Measurements from ENCODE around the gene KCNIP3.

Gene KCNIP3

GRCh38 chr2:95380731-95381130 lies 83.6 kb downstream of the KCNIP3 start:
- no peak overlapping the region for H3K4me3 ChIP-seq (ENCODE audit: low read depth, low read length)
- H3K4me1 ChIP-seq (ENCODE audit: control insufficient read depth, insufficient read depth, low read length), result no peaks in the 10 kb centered on the region
- H3K9me3 ChIP-seq (ENCODE audit: control insufficient read depth, insufficient read depth, low read depth, low read length), result no peaks in the 10 kb centered on the region
- H3K36me3 ChIP-seq (ENCODE audit: control insufficient read depth in 2 of 2, insufficient read depth in 1 of 2, low read length in 2 of 2), result no peaks in the 10 kb centered on the region
- TF ChIP-seq ATF2 (tag by site-specific recombination; IDR thresholded peaks at IDR 0.05; ENCODE audit: low read depth) (no peak), ZNF843 (tag by site-specific recombination; IDR thresholded peaks at IDR 0.05) (no peak), KLF1 (tag by site-specific recombination; IDR thresholded peaks at IDR 0.05) (no peak), ZNF23 (tag by site-specific recombination; IDR thresholded peaks at IDR 0.05; ENCODE audit: borderline replicate concordance) (no peak)
- no peak overlapping the region for H3K27ac ChIP-seq (ENCODE audit: extremely low read depth, low read depth, low read length)
- POLR2A ChIA-PET, result no interaction called here
- CTCF ChIA-PET, result interaction anchor here (4.1 kb wide), 1 partner anchor 8 kb away, joined by 31 read pairs; no protein-coding TSS in a partner anchor

GRCh38 chr2:95381212-95382191 lies 84.4 kb downstream of the KCNIP3 start:
- TF ChIP-seq ZNF19 (tag by site-specific recombination; IDR thresholded peaks at IDR 0.05; ENCODE audit: low read depth) (no peak), ZFP37 (tag by site-specific recombination; IDR thresholded peaks at IDR 0.05) (no peak), ZNF18 (tag by site-specific recombination; IDR thresholded peaks at IDR 0.05) (peak; percentile 49; the same call in 1 of the 2 replicates), ZNF398 (tag by site-specific recombination; IDR thresholded peaks at IDR 0.05) (no peak), ZSCAN16 (tag by site-specific recombination; IDR thresholded peaks at IDR 0.05) (no peak), CTCF (tag by site-specific recombination; IDR thresholded peaks at IDR 0.05) (no peak), ZNF521 (tag by site-specific recombination; IDR thresholded peaks at IDR 0.05) (no peak), GLI4 (tag by site-specific recombination; IDR thresholded peaks at IDR 0.05) (no peak), ZSCAN4 (tag by site-specific recombination; IDR thresholded peaks at IDR 0.05) (peak; percentile 92)
- Histone ChIP-seq H3K36me3 (ENCODE audit: control insufficient read depth in 2 of 2, insufficient read depth in 1 of 2, low read length in 2 of 2) (no peaks in the 10 kb centered on the region), H3K27ac (ENCODE audit: extremely low read depth, low read depth, low read length) (no peak overlapping the region), H3K4me1 (ENCODE audit: control insufficient read depth, insufficient read depth, low read length) (no peaks in the 10 kb centered on the region), H3K4me3 (ENCODE audit: low read depth, low read length) (no peak overlapping the region), H3K9me3 (ENCODE audit: control insufficient read depth, insufficient read depth, low read depth, low read length) (no peaks in the 10 kb centered on the region)
- ChIA-PET CTCF (interaction anchor here (4.1 kb wide), 1 partner anchor 7 kb away, joined by 31 read pairs; no protein-coding TSS in a partner anchor), POLR2A (no interaction called here)
